GM23248 (cell line): ENCODE results near the gene KCNJ1. TPM values are rescaled to one million over a fixed set of nuclear protein-coding genes. Genes with fewer than 3 reads are reported as not detected.

Source experiments
- DNase-seq: peaks from one replicate; pipeline ENCODE4 v3.0.0-alpha.2; 2015
- H2AFZ ChIP-seq: fragments of 200-600 bp; sonication (generic); 2 replicates; pipeline ENCODE4 v1.6.1; 2016; ENCODE audit warnings: antibody characterized with exemption
- H3F3A ChIP-seq: fragments of 200-600 bp; sonication (generic); 2 replicates; pipeline ENCODE4 v1.6.1; 2016; ENCODE audit warnings: mild to moderate bottlenecking, antibody characterized with exemption, mixed run types; ENCODE audit not compliant: insufficient read depth
- H3K27ac ChIP-seq: fragments of 200-600 bp; sonication (generic); 2 replicates; pipeline ENCODE4 v1.5.1; 2016; ENCODE audit warnings: mild to moderate bottlenecking
- H3K27me3 ChIP-seq: fragments of 200-600 bp; sonication (generic); replicated peaks from 2 replicates; pipeline ENCODE4 v1.6.1; 2016; ENCODE audit warnings: mild to moderate bottlenecking; ENCODE audit not compliant: insufficient read depth
- H3K36me3 ChIP-seq: fragments of 200-600 bp; sonication (generic); 2 replicates; pipeline ENCODE4 v1.6.1; 2016; ENCODE audit warnings: low read depth, mild to moderate bottlenecking
- H3K4me1 ChIP-seq: fragments of 200-600 bp; sonication (generic); 2 replicates; pipeline ENCODE4 v1.6.1; 2016; ENCODE audit warnings: mild to moderate bottlenecking; ENCODE audit not compliant: insufficient read depth
- H3K4me2 ChIP-seq: fragments of 200-600 bp; sonication (generic); one replicate; pipeline ENCODE4 v1.6.1; 2016; ENCODE audit warnings: mild to moderate bottlenecking; ENCODE audit not compliant: unreplicated experiment
- H3K4me3 ChIP-seq: fragments of 200-600 bp; sonication (generic); 2 replicates; pipeline ENCODE4 v1.5.1; 2016; ENCODE audit warnings: mild to moderate bottlenecking
- H3K79me2 ChIP-seq: fragments of 200-600 bp; sonication (generic); 2 replicates; pipeline ENCODE4 v1.6.1; 2016; ENCODE audit warnings: mild to moderate bottlenecking; ENCODE audit not compliant: insufficient read depth
- H3K9ac ChIP-seq: fragments of 200-600 bp; sonication (generic); 2 replicates; pipeline ENCODE4 v1.6.1; 2016; ENCODE audit warnings: mild to moderate bottlenecking
- H3K9me2 ChIP-seq: fragments of 200-600 bp; sonication (generic); 2 replicates; pipeline ENCODE4 v1.6.1; 2016; ENCODE audit warnings: mixed run types, mild to moderate bottlenecking, moderate library complexity; ENCODE audit not compliant: insufficient read depth
- H3K9me3 ChIP-seq: fragments of 200-600 bp; sonication (generic); one replicate; pipeline ENCODE4 v1.6.1; 2017; ENCODE audit warnings: low read depth
- H4K20me1 ChIP-seq: fragments of 200-600 bp; sonication (generic); 2 replicates; pipeline ENCODE4 v1.6.0; 2016; ENCODE audit not compliant: insufficient read depth
- EZH2 ChIP-seq: fragments of 200-600 bp; sonication (generic); IDR thresholded peaks from 2 replicates; pipeline ENCODE4 v1.6.1; 2018; ENCODE audit warnings: antibody characterized with exemption, mild to moderate bottlenecking; ENCODE audit not compliant: insufficient read depth, poor library complexity, severe bottlenecking
- EZH2phosphoT487 ChIP-seq: fragments of 200-600 bp; sonication (generic); IDR thresholded peaks from 2 replicates; pipeline ENCODE4 v1.6.1; 2018; ENCODE audit warnings: antibody characterized with exemption, moderate library complexity, mild to moderate bottlenecking, low read depth; ENCODE audit not compliant: insufficient read depth
- whole genome bisulfite sequencing, 2 experiments: methylation state at CpG; one replicate each; pipeline ENCODE4 v1.1.6; 2015 to 2017; ENCODE audit warnings: low lambda C conversion rate in 2 of 2, low coverage in 1 of 2; ENCODE audit errors: missing lambda C conversion rate in 2 of 2; 5-methylcytosine and 5-hydroxymethylcytosine counted together
- in situ Hi-C: fragments of 300-500 bp; cut with MboI; formaldehyde crosslinking; loops from 2 replicates; pipeline ENCODE4 v1.15.0; 2020
- polyA plus RNA-seq: library from polyadenylated mRNA; unstranded; fragments of >200 nt; fragmentation: Nextera tagmentation; extraction: Ambion mirVana; gene quantifications from 2 replicates; pipeline ENCODE4 v1.2.1, GENCODE V29; 2016
- total RNA-seq: library from RNA; depleted of rRNA; stranded (reverse); fragments of >200 nt; shearing (Covaris generic); gene quantifications from 2 replicates; pipeline ENCODE4 v1.2.3, GENCODE V29; 2014

Gene KCNJ1
- total and polyA plus RNA-seq, 2 experiments from 2014 or later, result not detected

- Histone ChIP-seq H3K4me3 (no peak overlapping the region), H3F3A (0 out of 2 replicates have a peak, but pooled peaks cover 19% of the 10 kb centered on the region), H3K9ac (no peak overlapping the region), H4K20me1 (no peaks in the 10 kb centered on the region), H3K9me3 (no peaks in the 10 kb centered on the region), H3K4me1 (peaks cover 19% of the 10 kb centered on the region), H3K27me3 (no peaks in the 10 kb centered on the region; the same call in 1 of the 2 replicates), H2AFZ (no peak overlapping the region), H3K36me3 (no peaks in the 10 kb centered on the region), H3K4me2 (no peak overlapping the region), H3K9me2 (no peaks in the 10 kb centered on the region), H3K27ac (no peak overlapping the region), H3K79me2 (no peaks in the 10 kb centered on the region)
- in situ Hi-C loops, result no loop called here
- 93 to 94% methylated on average over 3 of the region's 3 CpGs for WGBS, 2 experiments
- TF ChIP-seq EZH2, result no peak
- TF ChIP-seq EZH2phosphoT487, result no peak
- no peak for DNase-seq
These were observed 43.5 kb upstream of the KCNJ1 start for GRCh38 chr11:128910576-128910975.

- in situ Hi-C loops, result no loop called here
- H3K4me2 ChIP-seq, result no peak overlapping the region
- WGBS, 2 experiments, result 91% methylated on average over 8 of the region's 8 CpGs
- H3F3A ChIP-seq, result 0 out of 2 replicates have a peak, but pooled peaks cover 20% of the 10 kb centered on the region
- H3K9me3 ChIP-seq, result no peaks in the 10 kb centered on the region
- H3K36me3 ChIP-seq, result no peaks in the 10 kb centered on the region
- no peaks in the 10 kb centered on the region for H3K9me2 ChIP-seq
- no peak overlapping the region for H2AFZ ChIP-seq
- H3K27ac ChIP-seq, result no peak overlapping the region
- no peaks in the 10 kb centered on the region for H3K79me2 ChIP-seq
- no peak overlapping the region for H3K9ac ChIP-seq
- H3K4me3 ChIP-seq, result no peak overlapping the region
- H4K20me1 ChIP-seq, result no peaks in the 10 kb centered on the region
- TF ChIP-seq EZH2, result no peak
- TF ChIP-seq EZH2phosphoT487, result no peak
- peaks cover 23% of the 10 kb centered on the region for H3K4me1 ChIP-seq
- no peak for DNase-seq
- no peaks in the 10 kb centered on the region; the same call in 1 of the 2 replicates for H3K27me3 ChIP-seq
These were observed 42.5 kb upstream of the KCNJ1 start for GRCh38 chr11:128909438-128910125.

DNA sequence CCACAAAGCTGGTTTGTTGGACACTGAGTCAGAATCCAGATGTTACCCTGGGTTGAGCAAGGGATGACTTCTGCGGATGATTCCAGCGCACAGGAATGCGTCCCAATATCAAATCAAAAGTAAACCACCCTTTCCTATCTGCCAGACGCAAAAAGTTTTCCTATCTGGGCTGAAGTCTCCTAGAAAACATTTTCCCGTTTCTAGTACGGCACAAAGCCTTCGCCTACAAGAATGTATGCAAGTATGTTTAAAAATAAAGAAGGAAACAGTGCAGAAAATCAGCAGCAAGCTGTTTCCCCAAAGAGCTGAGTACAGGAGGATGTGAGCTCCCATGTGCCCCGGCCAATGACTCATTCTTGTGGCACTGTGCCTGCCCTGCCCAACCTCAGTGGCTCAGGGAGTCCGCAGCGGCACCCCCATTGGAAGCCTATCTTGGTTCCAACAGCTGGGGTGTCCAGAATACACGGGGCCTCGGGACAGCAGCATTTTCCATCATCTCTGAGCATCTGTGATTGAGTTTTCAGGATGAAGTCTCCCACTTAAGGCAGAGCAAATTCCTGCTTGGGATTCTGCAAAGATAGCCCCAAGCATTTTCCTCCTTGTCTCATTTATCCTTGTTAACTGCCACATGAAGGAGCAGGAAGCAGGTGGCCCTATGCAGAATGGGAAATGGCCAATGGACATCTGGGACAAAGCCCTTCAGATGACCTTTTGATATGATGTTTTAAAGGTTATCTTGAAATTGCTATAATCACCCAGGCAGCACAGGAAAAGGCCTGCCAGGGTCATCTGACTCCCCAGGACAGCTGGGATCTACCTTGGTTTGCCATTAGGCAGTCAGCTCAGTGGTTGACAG lies 41.5 kb upstream of the KCNJ1 start:
- Histone ChIP-seq H3K4me1 (peaks cover 32% of the 10 kb centered on the region), H3K9ac (no peak overlapping the region), H3K36me3 (no peaks in the 10 kb centered on the region), H2AFZ (0 out of 2 replicates have a peak overlapping the region, but pooled peaks have one; percentile 29), H3K4me3 (peak overlapping the region; percentile 61), H3K9me3 (no peaks in the 10 kb centered on the region), H4K20me1 (no peaks in the 10 kb centered on the region), H3K27ac (peak overlapping the region; percentile 48), H3K27me3 (no peaks in the 10 kb centered on the region), H3K79me2 (no peaks in the 10 kb centered on the region), H3K9me2 (no peaks in the 10 kb centered on the region), H3K4me2 (peak overlapping the region; percentile 81), H3F3A (peaks cover 29% of the 10 kb centered on the region)
- peak; percentile 90 for DNase-seq
- 3 to 4% methylated on average over 12 of the region's 12 CpGs for WGBS, 2 experiments
- TF ChIP-seq EZH2phosphoT487, result no peak
- in situ Hi-C loops, result no loop called here

GRCh38 chr11:128907585-128907984 lies 40.5 kb upstream of the KCNJ1 start:
- no peaks in the 10 kb centered on the region for H3K79me2 ChIP-seq
- DNase-seq, result no peak
- TF ChIP-seq EZH2phosphoT487 (no peak), EZH2 (no peak)
- no peaks in the 10 kb centered on the region for H4K20me1 ChIP-seq
- peaks cover 41% of the 10 kb centered on the region for H3K4me1 ChIP-seq
- no peak overlapping the region for H3K27ac ChIP-seq
- H3K4me3 ChIP-seq, result no peak overlapping the region
- no peaks in the 10 kb centered on the region for H3K36me3 ChIP-seq
- H3K9me2 ChIP-seq, result no peaks in the 10 kb centered on the region
- peaks cover 38% of the 10 kb centered on the region for H3F3A ChIP-seq
- H3K9ac ChIP-seq, result no peak overlapping the region
- no peaks in the 10 kb centered on the region for H3K9me3 ChIP-seq
- H3K4me2 ChIP-seq, result peak overlapping the region; percentile 81
- 97 to 99% methylated on average over 4 of the region's 4 CpGs for WGBS, 2 experiments
- H2AFZ ChIP-seq, result no peak overlapping the region
- in situ Hi-C loops, result no loop called here
- H3K27me3 ChIP-seq, result no peaks in the 10 kb centered on the region
